VCaP (cell line): Measurements from ENCODE around the gene CCR9.
"Not testable (repeated sequence)": the region's sequence is repeated elsewhere in the genome, so short reads cannot be mapped to it uniquely, and the experiment has no call there.

Experiments
- H3K27ac ChIP-seq: fragments of 450-650 bp; 2 replicates; pipeline ENCODE4 v1.5.1; 2017
- TF ChIP-seq, protein P1 (sequence below): fragments of 450-650 bp; conservative IDR thresholded peaks from 2 replicates; pipeline ENCODE4 v1.5.1; 2017; ENCODE audit warnings: mild to moderate bottlenecking, moderate library complexity

CCR9 gene

DNA sequence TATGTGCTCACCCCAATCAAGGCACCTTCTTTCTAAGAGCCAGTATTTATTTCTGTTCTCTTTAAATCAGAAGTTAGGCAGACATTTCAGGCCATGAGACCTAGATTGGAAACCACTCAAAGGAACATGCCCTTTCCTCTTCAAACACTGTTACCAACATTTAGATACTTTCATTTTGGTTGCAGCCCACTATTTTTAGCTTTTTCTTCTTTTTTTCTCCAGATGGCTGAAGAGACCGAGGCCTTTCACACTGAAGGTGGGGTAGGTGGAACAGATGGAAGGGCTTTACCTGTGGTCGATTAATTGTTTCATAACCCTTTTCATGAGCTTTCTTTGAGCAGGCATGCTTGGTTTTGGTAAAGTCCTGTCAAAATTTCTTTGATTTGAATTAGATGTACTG lies 33.5 kb upstream of the CCR9 start:
- TF ChIP-seq, protein P1, sequence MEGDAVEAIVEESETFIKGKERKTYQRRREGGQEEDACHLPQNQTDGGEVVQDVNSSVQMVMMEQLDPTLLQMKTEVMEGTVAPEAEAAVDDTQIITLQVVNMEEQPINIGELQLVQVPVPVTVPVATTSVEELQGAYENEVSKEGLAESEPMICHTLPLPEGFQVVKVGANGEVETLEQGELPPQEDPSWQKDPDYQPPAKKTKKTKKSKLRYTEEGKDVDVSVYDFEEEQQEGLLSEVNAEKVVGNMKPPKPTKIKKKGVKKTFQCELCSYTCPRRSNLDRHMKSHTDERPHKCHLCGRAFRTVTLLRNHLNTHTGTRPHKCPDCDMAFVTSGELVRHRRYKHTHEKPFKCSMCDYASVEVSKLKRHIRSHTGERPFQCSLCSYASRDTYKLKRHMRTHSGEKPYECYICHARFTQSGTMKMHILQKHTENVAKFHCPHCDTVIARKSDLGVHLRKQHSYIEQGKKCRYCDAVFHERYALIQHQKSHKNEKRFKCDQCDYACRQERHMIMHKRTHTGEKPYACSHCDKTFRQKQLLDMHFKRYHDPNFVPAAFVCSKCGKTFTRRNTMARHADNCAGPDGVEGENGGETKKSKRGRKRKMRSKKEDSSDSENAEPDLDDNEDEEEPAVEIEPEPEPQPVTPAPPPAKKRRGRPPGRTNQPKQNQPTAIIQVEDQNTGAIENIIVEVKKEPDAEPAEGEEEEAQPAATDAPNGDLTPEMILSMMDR: no peak
- H3K27ac ChIP-seq: no peak overlapping the region

DNA sequence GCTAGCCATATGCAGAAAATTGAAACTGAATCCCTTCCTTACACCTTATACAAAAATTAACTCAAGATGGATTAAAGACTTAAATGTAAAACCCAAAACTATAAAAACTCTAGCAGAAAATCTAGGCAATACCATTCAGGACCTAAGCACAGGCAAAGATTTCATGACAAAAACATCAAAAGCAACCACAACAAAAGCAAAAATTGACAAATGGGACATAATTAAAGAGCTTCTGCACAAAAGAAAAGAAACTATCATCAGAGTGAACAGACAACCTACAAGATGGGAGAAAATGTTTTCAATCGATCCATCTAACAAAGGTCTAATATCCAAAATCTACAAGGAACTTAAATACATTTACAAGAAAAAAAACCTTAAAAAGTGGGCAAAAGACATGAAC lies 30.0 kb upstream of the CCR9 start:
- not testable (repeated sequence) for H3K27ac ChIP-seq

DNA sequence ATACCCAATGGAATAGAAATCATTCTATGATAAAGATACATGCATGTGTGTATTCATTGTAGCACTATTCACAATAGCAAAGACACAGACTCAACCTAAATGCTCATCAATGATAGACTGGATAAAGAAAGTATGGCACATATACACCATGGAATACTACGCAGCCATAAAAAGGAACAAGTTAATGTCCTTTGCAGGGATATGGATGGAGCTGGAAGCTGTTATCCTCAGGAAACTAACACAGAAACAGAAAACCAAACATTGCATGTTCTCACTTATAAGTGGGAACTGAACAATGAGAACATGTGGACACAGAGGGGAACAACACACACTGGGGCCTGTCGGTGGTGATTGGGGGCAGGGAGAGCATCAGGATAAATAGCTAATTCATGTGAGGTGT lies 29.3 kb upstream of the CCR9 start:
- H3K27ac ChIP-seq: not testable (repeated sequence)

DNA sequence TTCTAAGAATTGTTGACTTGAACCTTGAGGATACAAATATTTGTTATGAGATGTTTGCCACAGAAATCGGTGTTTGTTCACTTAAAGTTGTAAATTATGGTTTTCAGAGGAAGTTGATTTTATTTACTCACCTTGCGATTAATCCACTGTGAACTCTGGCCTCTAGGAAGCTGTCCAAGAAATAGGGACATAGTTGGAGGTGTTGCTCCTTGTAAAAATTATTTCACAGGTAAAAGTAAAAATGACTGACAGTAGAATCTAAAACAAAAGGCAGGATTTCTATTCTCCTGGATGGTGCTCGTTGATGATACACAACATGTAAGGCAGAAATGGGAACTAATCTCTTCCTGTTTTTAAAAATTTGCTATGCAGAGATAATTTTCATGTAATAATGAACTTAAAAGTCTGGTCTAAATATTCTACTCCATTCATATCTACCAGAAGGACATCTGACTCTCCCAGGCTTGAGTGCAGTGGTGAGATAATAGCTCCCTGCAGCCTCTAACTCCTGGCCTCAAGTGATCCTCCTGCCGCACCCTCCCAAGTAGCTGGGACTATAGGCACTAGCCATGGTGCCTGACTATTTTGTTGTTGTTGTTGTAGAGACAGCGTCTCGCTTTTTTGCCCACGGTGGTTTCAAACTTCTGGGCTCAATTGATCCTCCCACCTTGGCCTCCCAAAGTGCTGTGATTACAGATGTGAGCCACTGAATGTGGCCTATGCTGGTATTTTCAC lies 27.4 kb upstream of the CCR9 start:
- no peak overlapping the region for H3K27ac ChIP-seq
- TF ChIP-seq, protein P1: no peak

DNA sequence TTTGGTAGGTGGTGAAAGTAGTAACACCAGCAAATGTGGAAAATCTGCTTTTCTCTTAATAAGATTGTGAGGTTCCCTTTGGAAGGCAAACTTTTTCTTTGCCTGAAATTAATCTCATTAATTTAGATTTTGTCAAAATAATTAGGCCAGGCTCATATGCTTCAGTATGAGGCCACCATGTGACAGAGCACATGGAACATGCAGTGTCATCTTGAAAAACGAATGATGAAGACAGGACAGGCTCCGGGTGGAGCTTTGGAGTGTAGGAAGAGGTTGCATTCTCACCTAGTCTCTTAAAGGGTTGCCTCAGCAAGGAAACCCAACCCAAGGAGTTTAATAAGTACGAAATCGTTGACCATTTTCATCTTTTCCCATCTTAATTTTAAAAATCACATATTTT lies 25.9 kb upstream of the CCR9 start:
- H3K27ac ChIP-seq: peak overlapping the region; percentile 52
- TF ChIP-seq, protein P1: no peak

DNA sequence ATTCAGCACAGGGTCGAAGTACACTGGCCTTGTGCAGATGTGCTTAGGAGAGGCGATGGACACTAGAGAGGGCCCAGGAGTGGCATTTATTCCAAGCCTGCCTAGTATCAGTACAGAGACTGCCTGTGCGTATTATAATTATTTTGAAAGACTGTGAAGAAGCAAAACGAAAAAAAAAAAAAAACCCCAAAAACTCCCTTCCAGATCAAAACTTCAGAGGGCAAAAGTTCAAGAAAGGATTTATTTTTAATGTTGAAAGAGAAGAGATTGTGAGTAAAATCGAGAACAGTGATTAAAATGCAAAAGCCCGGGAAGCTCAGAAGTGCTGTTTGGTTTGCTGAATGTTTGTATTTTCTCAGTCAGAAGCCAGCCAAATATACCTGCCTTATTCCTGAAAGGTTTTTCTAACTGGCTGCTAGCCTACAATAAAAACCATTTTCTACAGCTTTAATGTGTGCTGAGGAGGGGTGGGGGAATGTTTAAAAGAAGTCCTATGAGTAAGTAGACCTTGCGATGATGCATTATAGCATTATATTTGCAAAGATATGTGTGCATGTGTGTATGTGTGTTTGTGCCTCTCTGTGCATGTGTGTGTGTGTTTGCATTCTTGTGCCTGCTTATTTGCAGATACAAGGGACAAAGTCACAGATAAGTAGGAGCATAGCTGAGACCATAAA lies 25.2 kb upstream of the CCR9 start:
- H3K27ac ChIP-seq: peak overlapping the region; percentile 52
- TF ChIP-seq, protein P1: no peak

DNA sequence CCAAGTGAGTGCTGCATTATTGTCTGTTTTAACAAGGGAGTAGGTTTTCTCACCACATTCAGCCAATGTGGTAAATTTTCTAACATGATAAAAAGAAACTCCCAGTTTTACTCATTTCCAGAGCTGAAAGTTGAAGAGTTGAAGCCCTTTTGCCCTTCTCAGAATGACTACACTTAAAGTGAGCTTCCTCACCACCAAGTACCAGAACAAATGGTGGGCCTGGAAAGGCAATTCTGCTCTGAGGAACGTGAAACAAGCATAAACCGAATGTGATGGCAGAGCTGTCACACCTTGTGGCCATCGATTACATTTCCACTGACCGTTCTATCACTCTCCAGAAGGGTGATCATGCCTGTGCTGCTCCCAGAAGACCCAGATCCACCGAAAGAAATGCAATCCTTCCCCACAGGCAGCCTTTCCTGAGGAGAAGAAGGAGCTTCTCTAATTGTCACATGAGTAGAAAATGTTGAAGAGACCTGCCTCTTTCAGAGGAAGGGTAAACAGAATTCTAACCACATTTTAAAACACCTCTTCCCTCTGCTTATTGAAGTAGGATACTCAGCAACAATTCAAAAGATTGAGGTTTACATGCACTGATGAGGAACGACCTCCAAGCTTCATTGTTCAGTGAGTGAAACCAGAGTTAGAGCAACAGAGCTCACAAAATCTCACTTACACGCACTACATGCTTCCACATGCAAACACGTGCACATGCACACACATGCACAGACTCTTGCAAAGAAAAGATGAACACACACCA lies 21.4 kb upstream of the CCR9 start:
- TF ChIP-seq, protein P1: no peak

DNA sequence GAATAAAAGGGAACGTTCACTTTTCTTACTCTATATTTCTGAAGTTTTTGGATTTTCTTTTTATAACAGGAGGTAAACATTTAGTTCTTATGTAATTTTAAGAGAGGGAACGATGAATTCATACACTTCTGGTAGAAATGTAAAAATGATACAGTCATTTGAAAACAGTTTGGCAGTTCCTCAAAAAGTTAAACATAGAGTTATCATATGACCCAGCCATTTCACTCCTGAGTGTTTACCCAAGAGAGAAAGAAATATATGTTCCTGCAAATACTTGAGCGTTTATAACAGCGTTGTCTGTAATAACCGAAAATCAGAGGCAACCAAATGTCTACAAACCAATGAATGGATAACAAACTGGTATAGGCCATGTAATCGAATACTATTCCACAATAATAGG lies 20.8 kb upstream of the CCR9 start:
- no peak overlapping the region for H3K27ac ChIP-seq
- TF ChIP-seq, protein P1: no peak

More for the DNA sequence above, 21.4 kb upstream of the CCR9 start:
- no peak overlapping the region for H3K27ac ChIP-seq
